Neural progenitor cell (in vitro differentiated cells): ENCODE results near the gene ACP3.

Experiments used
- CTCF ChIP-seq: fragments of 200-600 bp; sonication (generic); IDR thresholded peaks from 2 replicates; pipeline ENCODE4 v1.5.1; 2017; ENCODE audit warnings: antibody characterized with exemption, mild to moderate bottlenecking
- EZH2 ChIP-seq: fragments of 200-600 bp; sonication (generic); IDR thresholded peaks from 2 replicates; pipeline ENCODE4 v1.6.1; 2017; ENCODE audit warnings: antibody characterized with exemption, mild to moderate bottlenecking, moderate library complexity
- EZH2phosphoT487 ChIP-seq: fragments of 200-600 bp; sonication (generic); IDR thresholded peaks from 2 replicates; pipeline ENCODE4 v1.6.1; 2017; ENCODE audit warnings: antibody characterized with exemption

DNA sequence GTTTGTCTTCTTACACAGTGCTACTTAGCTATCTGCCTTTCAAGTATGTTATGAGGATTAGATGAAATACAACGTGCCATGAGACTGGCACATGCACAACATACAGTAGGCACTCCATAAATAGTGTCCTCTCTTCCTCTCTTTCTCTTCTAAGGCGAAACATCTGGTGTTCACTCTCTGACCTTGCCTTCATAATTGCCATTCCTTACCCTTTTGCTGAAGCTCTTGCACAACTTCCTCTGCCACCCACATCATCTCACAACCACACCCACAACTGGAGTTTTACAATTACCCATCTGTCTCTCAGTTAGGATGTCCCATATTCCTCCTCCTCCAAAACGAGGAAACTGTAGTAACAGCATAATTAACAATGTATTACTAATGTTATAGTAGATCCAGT lies 26.4 kb upstream of the ACP3 start:
- no peak for TF ChIP-seq CTCF
- TF ChIP-seq EZH2phosphoT487, result no peak
- TF ChIP-seq EZH2, result no peak
